Brain microvascular endothelial cell (primary cell): Measurements from ENCODE around the gene ANKRD18A.

Experiments
- DNase-seq: peaks from one replicate; pipeline ENCODE4 v3.0.0-alpha.2; 2020
- H3K27ac ChIP-seq: fragments of 250-450 bp; sonication (Bioruptor Pico); 2 replicates; pipeline ENCODE4 v1.5.1; 2020; ENCODE audit warnings: mild to moderate bottlenecking, moderate library complexity
- H3K27me3 ChIP-seq: fragments of 250-450 bp; sonication (Bioruptor Pico); replicated peaks from 2 replicates; pipeline ENCODE4 v1.5.1; 2020; ENCODE audit warnings: mild to moderate bottlenecking
- H3K36me3 ChIP-seq: fragments of 250-450 bp; sonication (Bioruptor Pico); replicated peaks from 2 replicates; pipeline ENCODE4 v1.5.1; 2020; ENCODE audit warnings: mild to moderate bottlenecking
- H3K4me3 ChIP-seq: 2 replicates; pipeline ENCODE4 v1.5.1; 2011; ENCODE audit warnings: low read depth, mild to moderate bottlenecking, control low read depth, low read length, moderate library complexity
- CTCF ChIP-seq: IDR thresholded peaks from 2 replicates; pipeline ENCODE4 v1.5.1; 2011; ENCODE audit warnings: low read depth, mild to moderate bottlenecking, moderate library complexity, low read length, control low read depth, inconsistent platforms; ENCODE audit errors: missing control alignments
- in situ Hi-C: cut with HindIII; loops from 2 replicates; pipeline ENCODE4 v1.10.0; 2017; ENCODE audit warnings: low sequenced_read_pairs, low pct_ligation_motif_present

Gene ANKRD18A

GRCh38 chr9:38652486-38652885, 32.1 kb upstream of the ANKRD18A start:
- no peaks in the 10 kb centered on the region for H3K36me3 ChIP-seq
- H3K4me3 ChIP-seq: no peak overlapping the region
- no peak for TF ChIP-seq CTCF
- DNase-seq: no peak
- no peak overlapping the region for H3K27ac ChIP-seq
- in situ Hi-C loops: no loop called here
- H3K27me3 ChIP-seq: no peaks in the 10 kb centered on the region

DNA sequence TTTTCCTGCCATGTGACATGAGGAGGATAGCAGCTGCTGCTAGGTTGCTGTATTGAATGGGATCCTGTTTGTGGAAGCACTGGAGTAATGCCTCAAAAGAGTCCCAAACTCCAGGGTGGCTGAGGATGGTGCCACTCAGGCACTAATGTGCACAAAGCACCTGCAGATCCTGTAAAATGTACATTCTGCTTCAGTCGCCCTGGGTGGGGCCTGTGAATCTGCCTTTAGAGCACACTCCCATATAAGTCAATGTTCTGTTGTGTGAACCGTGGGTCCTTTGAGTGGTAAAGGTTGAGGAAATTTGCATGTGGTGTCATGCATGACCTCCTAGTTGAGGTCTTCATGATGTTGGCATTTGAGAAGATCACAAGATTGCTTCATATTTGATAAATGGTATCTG, 31.6 kb upstream of the ANKRD18A start:
- Histone ChIP-seq H3K4me3 (no peak overlapping the region), H3K27ac (no peak overlapping the region), H3K36me3 (no peaks in the 10 kb centered on the region), H3K27me3 (no peaks in the 10 kb centered on the region)
- in situ Hi-C loops: no loop called here
- no peak for DNase-seq
- no peak for TF ChIP-seq CTCF

- Histone ChIP-seq H3K27me3 (no peaks in the 10 kb centered on the region), H3K27ac (no peak overlapping the region), H3K4me3 (no peak overlapping the region), H3K36me3 (no peaks in the 10 kb centered on the region)
- TF ChIP-seq CTCF: no peak
- in situ Hi-C loops: no loop called here
- no peak for DNase-seq
These were observed 31.1 kb upstream of the ANKRD18A start for GRCh38 chr9:38651400-38652042.

DNA sequence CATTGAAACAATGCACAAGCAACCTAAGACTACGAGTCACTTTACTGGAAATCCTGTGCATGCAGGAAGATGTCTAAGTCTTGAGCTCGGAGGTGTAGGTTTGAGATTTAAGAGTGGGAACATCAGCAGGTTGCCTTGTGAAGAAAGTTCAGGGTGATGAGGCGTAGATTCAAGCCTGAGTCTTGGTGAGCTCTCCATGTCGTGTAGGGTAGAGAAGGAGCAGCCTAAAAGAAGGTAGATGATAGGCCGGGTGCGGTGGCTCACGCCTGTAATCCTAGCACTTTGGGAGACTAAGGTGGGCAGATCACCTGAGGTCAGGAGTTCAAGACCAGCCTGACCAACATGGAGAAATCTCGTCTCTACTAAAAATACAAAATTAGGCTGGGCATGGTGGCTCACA, 30.2 kb upstream of the ANKRD18A start:
- Histone ChIP-seq H3K27me3 (no peaks in the 10 kb centered on the region), H3K36me3 (no peaks in the 10 kb centered on the region), H3K27ac (no peak overlapping the region), H3K4me3 (no peak overlapping the region)
- in situ Hi-C loops: no loop called here
- no peak for TF ChIP-seq CTCF
- no peak for DNase-seq

- H3K36me3 ChIP-seq: no peaks in the 10 kb centered on the region
- no peak overlapping the region for H3K4me3 ChIP-seq
- no peak for TF ChIP-seq CTCF
- no peak overlapping the region for H3K27ac ChIP-seq
- no peaks in the 10 kb centered on the region for H3K27me3 ChIP-seq
- no peak for DNase-seq
- in situ Hi-C loops: no loop called here
These were observed 29.5 kb upstream of the ANKRD18A start for GRCh38 chr9:38649731-38650363.

DNA sequence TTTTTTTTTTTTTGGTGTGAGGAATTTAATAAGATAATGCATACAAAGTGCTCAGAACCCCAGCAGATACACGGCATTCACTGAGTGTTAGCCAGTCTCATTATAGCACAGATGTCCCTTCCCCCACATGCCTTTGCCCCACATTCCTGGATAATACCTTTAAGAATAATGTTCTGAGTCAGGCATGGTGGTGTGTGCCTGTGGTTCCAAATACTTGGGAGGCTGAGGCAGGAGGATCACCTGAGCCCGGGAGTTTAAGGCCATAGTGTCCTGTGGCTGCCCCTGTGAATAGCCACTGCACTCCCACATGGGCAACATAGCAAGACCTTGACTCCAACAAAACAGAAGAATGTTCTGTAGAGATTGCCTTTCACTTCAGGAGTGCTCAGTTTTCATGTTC, 24.2 kb upstream of the ANKRD18A start:
- in situ Hi-C loops: no loop called here
- Histone ChIP-seq H3K4me3 (no peak overlapping the region), H3K27me3 (no peaks in the 10 kb centered on the region), H3K36me3 (no peaks in the 10 kb centered on the region), H3K27ac (no peak overlapping the region)
- no peak for TF ChIP-seq CTCF
- DNase-seq: no peak
